DMS 273 treated with DMSO at 0.1 percent for 48 hours (cell line): Measurements from ENCODE around the gene ACTRT2.

Experiments
- DNase-seq: peaks from one replicate; lab custom pipeline; 2025; lab: John Stamatoyannopoulos, UW

Gene ACTRT2

GRCh38 chr1:3055051-3055450 is 33.8 kb downstream of the ACTRT2 start:
- DNase-seq = no peak

- DNase-seq = no peak
Observed at GRCh38 chr1:3056641-3057040, 35.4 kb downstream of the ACTRT2 start.

- DNase-seq = no peak
Observed at GRCh38 chr1:3058263-3059030, 37.2 kb downstream of the ACTRT2 start.

GRCh38 chr1:3060127-3060526 is 38.9 kb downstream of the ACTRT2 start:
- DNase-seq = no peak

GRCh38 chr1:3060601-3061551 is 39.6 kb downstream of the ACTRT2 start:
- no peak for DNase-seq

GRCh38 chr1:3061566-3061965 is 40.3 kb downstream of the ACTRT2 start:
- no peak for DNase-seq

GRCh38 chr1:3061981-3062615 is 40.8 kb downstream of the ACTRT2 start:
- no peak for DNase-seq

GRCh38 chr1:3062616-3063378 is 41.5 kb downstream of the ACTRT2 start:
- DNase-seq = no peak

GRCh38 chr1:3063379-3064295 is 42.4 kb downstream of the ACTRT2 start:
- no peak for DNase-seq

- DNase-seq = no peak
Observed at GRCh38 chr1:3064296-3064850, 43.1 kb downstream of the ACTRT2 start.

- DNase-seq = no peak
Observed at GRCh38 chr1:3064901-3065300, 43.6 kb downstream of the ACTRT2 start.

- DNase-seq = no peak
Observed at GRCh38 chr1:3065396-3065795, 44.1 kb downstream of the ACTRT2 start.

- DNase-seq = no peak
Observed at GRCh38 chr1:3065797-3066196, 44.5 kb downstream of the ACTRT2 start.

- DNase-seq = no peak
Observed at GRCh38 chr1:3066250-3066711, 45.0 kb downstream of the ACTRT2 start.

- no peak for DNase-seq
Observed at GRCh38 chr1:3066826-3067225, 45.6 kb downstream of the ACTRT2 start.

GRCh38 chr1:3067301-3067670 is 46.0 kb downstream of the ACTRT2 start:
- DNase-seq = no peak

GRCh38 chr1:3067671-3068563 is 46.6 kb downstream of the ACTRT2 start:
- DNase-seq = no peak

- peak; percentile 2 for DNase-seq
Observed at GRCh38 chr1:3068564-3069431, 47.5 kb downstream of the ACTRT2 start, which contains the start of gene PRDM16. TSS of gene PRDM16 (plus strand) at chr1:3069203. CDS start at chr1:3069260, 57 bp downstream.
